ENCODE results near the gene SPEF2. TPM values are rescaled to one million over a fixed set of nuclear protein-coding genes. Genes with fewer than 3 reads are reported as not detected.

The SPEF2 gene
- total RNA-seq, 1 experiment from 2014 or later = 4.0 TPM

GRCh38 chr5:35677878-35678277 is 60.2 kb downstream of the SPEF2 start:
- no peak overlapping the region for H3K4me3 ChIP-seq (ENCODE audit: low read depth, low read length)
- H3K36me3 ChIP-seq (ENCODE audit: control insufficient read depth, insufficient read depth, low read length) = no peaks in the 10 kb centered on the region
- no TSS peak for BruUV-seq (replicated peaks)
- intact Hi-C loops (cut with micrococcal nuclease; ENCODE audit: unreplicated experiment) = no loop called here
- CTCF ChIA-PET = no interaction called here
- H3K4me3 Mint-ChIP-seq (ENCODE audit: unreplicated experiment) = no peak overlapping the region
- H3K27ac Mint-ChIP-seq (ENCODE audit: unreplicated experiment) = no peak overlapping the region
- H3K36me3 Mint-ChIP-seq (ENCODE audit: insufficient read depth, unreplicated experiment) = no peaks in the 10 kb centered on the region
- no peaks in the 10 kb centered on the region for H3K9me3 Mint-ChIP-seq (ENCODE audit: unreplicated experiment)
- TF ChIP-seq CTCF (IDR thresholded peaks at IDR 0.05; ENCODE audit: insufficient read depth in 1 of 2, low read depth in 1 of 2, low read length in 1 of 2, severe bottlenecking in 1 of 2, unreplicated experiment in 1 of 2) = no peak
- no peak for DNase-seq
- H3K4me1 Mint-ChIP-seq (ENCODE audit: low read depth, unreplicated experiment) = no peaks in the 10 kb centered on the region
- no peaks in the 10 kb centered on the region for H3K4me1 ChIP-seq
- H3K9me3 ChIP-seq = no peaks in the 10 kb centered on the region
- POLR2A ChIA-PET = no interaction called here
- H3K27me3 Mint-ChIP-seq (ENCODE audit: insufficient read depth, unreplicated experiment) = peaks cover 4% of the 10 kb centered on the region
- H3K27me3 ChIP-seq (replicated peaks; ENCODE audit: control insufficient read depth, insufficient read depth, low read length) = no peaks in the 10 kb centered on the region

DNA sequence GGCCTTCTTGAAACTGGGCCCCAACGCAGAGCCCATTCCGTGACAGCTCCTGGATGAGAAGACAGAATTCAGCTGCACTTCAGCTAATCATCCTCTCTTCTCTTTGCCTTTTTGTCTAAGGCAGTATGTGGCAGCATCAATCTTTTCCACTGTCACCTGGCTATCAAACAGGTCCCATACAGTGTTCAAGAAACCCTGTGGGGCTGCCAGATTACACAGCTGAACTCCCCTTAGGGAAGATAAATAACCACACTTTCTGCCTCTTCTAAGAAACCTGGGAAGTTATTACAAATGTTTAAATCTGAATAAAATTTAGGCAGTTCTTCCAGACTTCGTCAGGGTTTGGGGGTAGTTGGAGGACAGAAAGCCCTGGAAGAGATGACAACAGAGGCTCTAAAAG is 61.0 kb downstream of the SPEF2 start:
- Histone ChIP-seq H3K4me1 (no peaks in the 10 kb centered on the region), H3K27me3 (replicated peaks; ENCODE audit: control insufficient read depth, insufficient read depth, low read length) (no peaks in the 10 kb centered on the region), H3K9me3 (no peaks in the 10 kb centered on the region), H3K36me3 (ENCODE audit: control insufficient read depth, insufficient read depth, low read length) (no peaks in the 10 kb centered on the region), H3K4me3 (ENCODE audit: low read depth, low read length) (no peak overlapping the region)
- Mint-ChIP-seq H3K4me3 (ENCODE audit: unreplicated experiment) (no peak overlapping the region), H3K9me3 (ENCODE audit: unreplicated experiment) (no peaks in the 10 kb centered on the region), H3K36me3 (ENCODE audit: insufficient read depth, unreplicated experiment) (no peaks in the 10 kb centered on the region), H3K27ac (ENCODE audit: unreplicated experiment) (no peak overlapping the region), H3K27me3 (ENCODE audit: insufficient read depth, unreplicated experiment) (peaks cover 4% of the 10 kb centered on the region), H3K4me1 (ENCODE audit: low read depth, unreplicated experiment) (no peaks in the 10 kb centered on the region)
- intact Hi-C loops (cut with micrococcal nuclease; ENCODE audit: unreplicated experiment) = no loop called here
- TF ChIP-seq CTCF (IDR thresholded peaks at IDR 0.05; ENCODE audit: insufficient read depth in 1 of 2, low read depth in 1 of 2, low read length in 1 of 2, severe bottlenecking in 1 of 2, unreplicated experiment in 1 of 2) = no peak
- ChIA-PET CTCF (no interaction called here), POLR2A (no interaction called here)
- no peak for DNase-seq
- BruUV-seq (replicated peaks) = no TSS peak

- no peaks in the 10 kb centered on the region for H3K9me3 ChIP-seq
- POLR2A ChIA-PET = no interaction called here
- intact Hi-C loops (cut with micrococcal nuclease; ENCODE audit: unreplicated experiment) = no loop called here
- H3K4me1 Mint-ChIP-seq (ENCODE audit: low read depth, unreplicated experiment) = peaks cover 5% of the 10 kb centered on the region
- no peaks in the 10 kb centered on the region for H3K27me3 ChIP-seq (replicated peaks; ENCODE audit: control insufficient read depth, insufficient read depth, low read length)
- no peaks in the 10 kb centered on the region for H3K36me3 Mint-ChIP-seq (ENCODE audit: insufficient read depth, unreplicated experiment)
- H3K27ac Mint-ChIP-seq (ENCODE audit: unreplicated experiment) = no peak overlapping the region
- no peak for DNase-seq
- H3K4me1 ChIP-seq = no peaks in the 10 kb centered on the region
- H3K36me3 ChIP-seq (ENCODE audit: control insufficient read depth, insufficient read depth, low read length) = no peaks in the 10 kb centered on the region
- BruUV-seq (replicated peaks) = no TSS peak
- no peak overlapping the region for H3K4me3 ChIP-seq (ENCODE audit: low read depth, low read length)
- CTCF ChIA-PET = no interaction called here
- no peaks in the 10 kb centered on the region for H3K9me3 Mint-ChIP-seq (ENCODE audit: unreplicated experiment)
- no peak overlapping the region for H3K4me3 Mint-ChIP-seq (ENCODE audit: unreplicated experiment)
- no peak for TF ChIP-seq CTCF (IDR thresholded peaks at IDR 0.05; ENCODE audit: insufficient read depth in 1 of 2, low read depth in 1 of 2, low read length in 1 of 2, severe bottlenecking in 1 of 2, unreplicated experiment in 1 of 2)
- peaks cover 4% of the 10 kb centered on the region for H3K27me3 Mint-ChIP-seq (ENCODE audit: insufficient read depth, unreplicated experiment)
Measured at GRCh38 chr5:35679357-35679756, 61.7 kb downstream of the SPEF2 start.

All from Caco-2 (cell line).